HEK293T (cell line): Measurements from ENCODE around the gene PPP4R4.

ENCODE experiments used
- ARNT ChIP-seq: fragments of 450-650 bp; IDR thresholded peaks from 2 replicates; pipeline ENCODE4 v1.6.1; 2017; ENCODE audit warnings: mild to moderate bottlenecking
- BHLHE40 ChIP-seq: fragments of 450-650 bp; IDR thresholded peaks from 2 replicates; pipeline ENCODE4 v1.6.1; 2016; ENCODE audit warnings: mild to moderate bottlenecking, moderate library complexity, borderline replicate concordance
- FOXK2 ChIP-seq: fragments of 450-650 bp; IDR thresholded peaks from 2 replicates; pipeline ENCODE4 v1.6.1; 2016; ENCODE audit warnings: mild to moderate bottlenecking
- FOXM1 ChIP-seq: fragments of 450-650 bp; IDR thresholded peaks from 2 replicates; pipeline ENCODE4 v1.6.1; 2017; ENCODE audit warnings: mild to moderate bottlenecking, borderline replicate concordance
- LEF1 ChIP-seq: fragments of 450-650 bp; IDR thresholded peaks from 2 replicates; pipeline ENCODE4 v1.6.1; 2017; ENCODE audit warnings: mild to moderate bottlenecking, borderline replicate concordance
- NFRKB ChIP-seq: fragments of 450-650 bp; IDR thresholded peaks from 2 replicates; pipeline ENCODE4 v1.6.1; 2016; ENCODE audit warnings: mild to moderate bottlenecking, moderate library complexity
- PKNOX1 ChIP-seq: fragments of 450-650 bp; IDR thresholded peaks from 2 replicates; pipeline ENCODE4 v1.6.1; 2016
- SP1 ChIP-seq: fragments of 450-650 bp; IDR thresholded peaks from 2 replicates; pipeline ENCODE4 v1.6.1; 2017
- SUZ12 ChIP-seq: fragments of 450-650 bp; IDR thresholded peaks from 2 replicates; pipeline ENCODE4 v1.6.1; 2016; ENCODE audit warnings: mild to moderate bottlenecking
- TARDBP ChIP-seq: fragments of 450-650 bp; IDR thresholded peaks from 2 replicates; pipeline ENCODE4 v1.6.1; 2016
- ZNF384 ChIP-seq: fragments of 450-650 bp; IDR thresholded peaks from 2 replicates; pipeline ENCODE4 v1.6.1; 2016

DNA sequence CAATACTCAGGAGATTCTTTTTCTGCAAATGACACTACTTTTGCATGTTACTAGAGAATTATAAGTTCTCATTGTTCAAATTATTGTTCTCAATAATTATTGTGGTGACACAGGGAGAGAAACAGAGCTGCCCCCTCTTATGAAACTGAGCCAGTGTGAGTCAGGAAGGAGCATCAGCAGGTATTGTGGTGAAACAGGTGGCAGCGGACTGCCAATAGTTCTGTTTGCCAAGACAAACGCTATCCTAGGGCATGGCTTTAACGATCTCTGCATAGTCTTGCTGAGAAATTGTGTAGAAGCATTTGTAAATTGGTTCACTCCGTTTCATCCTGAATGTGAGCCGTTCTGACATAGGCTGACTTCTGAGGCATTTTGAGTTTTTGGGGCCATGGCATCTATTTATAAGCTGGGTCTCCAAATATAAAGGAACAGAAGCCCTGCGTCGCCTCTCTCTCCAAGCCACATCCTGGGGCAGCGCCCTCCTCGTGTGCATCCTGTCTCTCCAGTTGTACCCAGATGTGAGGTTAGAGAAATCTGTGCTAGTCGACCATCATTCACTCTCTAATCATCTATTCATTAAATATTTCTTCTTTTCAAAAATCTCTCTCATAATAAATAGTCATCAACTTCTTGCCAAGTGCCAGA lies 15.8 kb upstream of the PPP4R4 start:
- no peak for TF ChIP-seq FOXK2
- TF ChIP-seq TARDBP: no peak
- no peak for TF ChIP-seq PKNOX1
- TF ChIP-seq ARNT: no peak
- no peak for TF ChIP-seq SP1
- no peak for TF ChIP-seq SUZ12
- no peak for TF ChIP-seq ZNF384
- TF ChIP-seq FOXM1: no peak
- TF ChIP-seq LEF1: no peak
- TF ChIP-seq BHLHE40: no peak
- no peak for TF ChIP-seq NFRKB
